Neural cell (in vitro differentiated cells): ENCODE data around the gene GPR25.

Source experiments
- EP300 ChIP-seq: fragments of 450-650 bp; conservative IDR thresholded peaks from 2 replicates; pipeline ENCODE4 v1.6.1; 2014; ENCODE audit warnings: antibody characterized with exemption, mild to moderate bottlenecking, moderate library complexity; ENCODE audit not compliant: poor library complexity, severe bottlenecking
- EZH2 ChIP-seq: fragments of 200-600, 300-800 bp; shearing (Covaris generic), sonication (generic); IDR thresholded peaks from 2 replicates; pipeline ENCODE4 v1.6.1; 2014; ENCODE audit warnings: antibody characterized with exemption, low read length, borderline replicate concordance, mild to moderate bottlenecking; ENCODE audit not compliant: insufficient read depth, poor library complexity, severe bottlenecking
- MXI1 ChIP-seq: fragments of 450-650 bp; conservative IDR thresholded peaks from 2 replicates; pipeline ENCODE4 v1.6.1; 2014; ENCODE audit warnings: antibody characterized with exemption, mild to moderate bottlenecking; ENCODE audit not compliant: poor library complexity, severe bottlenecking
- POLR2AphosphoS5 ChIP-seq: IDR thresholded peaks from 2 replicates; pipeline ENCODE4 v1.6.1; 2012
- RAD21 ChIP-seq: fragments of 450-650 bp; conservative IDR thresholded peaks from 2 replicates; pipeline ENCODE4 v1.6.1; 2014; ENCODE audit warnings: antibody characterized with exemption, mild to moderate bottlenecking, moderate library complexity
- SMC3 ChIP-seq: fragments of 450-650 bp; conservative IDR thresholded peaks from 2 replicates; pipeline ENCODE4 v1.6.1; 2014; ENCODE audit warnings: antibody characterized with exemption, mild to moderate bottlenecking, moderate library complexity; ENCODE audit not compliant: poor library complexity
- TAF1 ChIP-seq: IDR thresholded peaks from 2 replicates; pipeline ENCODE4 v1.6.1; 2012; ENCODE audit warnings: low read depth
- TF ChIP-seq, protein P1 (sequence below): fragments of 450-650 bp; IDR thresholded peaks from 2 replicates; pipeline ENCODE4 v1.5.1; 2014; ENCODE audit warnings: antibody characterized with exemption, mild to moderate bottlenecking, moderate library complexity; ENCODE audit not compliant: poor library complexity, severe bottlenecking
- TF ChIP-seq, protein P2 (sequence below): IDR thresholded peaks from 2 replicates; pipeline ENCODE4 v1.6.1; 2012; ENCODE audit warnings: borderline replicate concordance

DNA sequence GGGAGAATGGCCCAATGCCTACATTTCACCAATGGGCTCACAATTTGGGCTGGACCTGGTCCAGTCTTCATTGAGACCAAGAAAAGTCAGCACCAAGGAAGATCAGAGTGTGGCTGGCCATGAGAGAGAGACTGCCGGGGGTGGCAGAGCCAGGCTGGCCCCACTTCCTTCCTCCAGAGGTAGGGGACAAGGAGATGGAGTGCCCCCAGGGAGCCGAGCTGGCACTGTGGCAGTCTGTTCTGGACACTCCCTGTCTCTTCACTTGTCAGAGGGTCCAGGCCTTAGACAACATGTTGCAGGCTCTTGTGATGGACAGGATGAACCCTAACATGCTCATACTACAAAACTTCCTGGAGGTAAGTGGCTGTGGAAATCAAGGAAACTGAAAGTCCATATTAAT lies 49.6 kb downstream of the GPR25 start:
- TF ChIP-seq, protein P1, sequence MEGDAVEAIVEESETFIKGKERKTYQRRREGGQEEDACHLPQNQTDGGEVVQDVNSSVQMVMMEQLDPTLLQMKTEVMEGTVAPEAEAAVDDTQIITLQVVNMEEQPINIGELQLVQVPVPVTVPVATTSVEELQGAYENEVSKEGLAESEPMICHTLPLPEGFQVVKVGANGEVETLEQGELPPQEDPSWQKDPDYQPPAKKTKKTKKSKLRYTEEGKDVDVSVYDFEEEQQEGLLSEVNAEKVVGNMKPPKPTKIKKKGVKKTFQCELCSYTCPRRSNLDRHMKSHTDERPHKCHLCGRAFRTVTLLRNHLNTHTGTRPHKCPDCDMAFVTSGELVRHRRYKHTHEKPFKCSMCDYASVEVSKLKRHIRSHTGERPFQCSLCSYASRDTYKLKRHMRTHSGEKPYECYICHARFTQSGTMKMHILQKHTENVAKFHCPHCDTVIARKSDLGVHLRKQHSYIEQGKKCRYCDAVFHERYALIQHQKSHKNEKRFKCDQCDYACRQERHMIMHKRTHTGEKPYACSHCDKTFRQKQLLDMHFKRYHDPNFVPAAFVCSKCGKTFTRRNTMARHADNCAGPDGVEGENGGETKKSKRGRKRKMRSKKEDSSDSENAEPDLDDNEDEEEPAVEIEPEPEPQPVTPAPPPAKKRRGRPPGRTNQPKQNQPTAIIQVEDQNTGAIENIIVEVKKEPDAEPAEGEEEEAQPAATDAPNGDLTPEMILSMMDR, result no peak
- TF ChIP-seq POLR2AphosphoS5 (no peak), RAD21 (no peak), EP300 (no peak), TAF1 (no peak), EZH2 (no peak), SMC3 (no peak), MXI1 (no peak)
- TF ChIP-seq, protein P2, sequence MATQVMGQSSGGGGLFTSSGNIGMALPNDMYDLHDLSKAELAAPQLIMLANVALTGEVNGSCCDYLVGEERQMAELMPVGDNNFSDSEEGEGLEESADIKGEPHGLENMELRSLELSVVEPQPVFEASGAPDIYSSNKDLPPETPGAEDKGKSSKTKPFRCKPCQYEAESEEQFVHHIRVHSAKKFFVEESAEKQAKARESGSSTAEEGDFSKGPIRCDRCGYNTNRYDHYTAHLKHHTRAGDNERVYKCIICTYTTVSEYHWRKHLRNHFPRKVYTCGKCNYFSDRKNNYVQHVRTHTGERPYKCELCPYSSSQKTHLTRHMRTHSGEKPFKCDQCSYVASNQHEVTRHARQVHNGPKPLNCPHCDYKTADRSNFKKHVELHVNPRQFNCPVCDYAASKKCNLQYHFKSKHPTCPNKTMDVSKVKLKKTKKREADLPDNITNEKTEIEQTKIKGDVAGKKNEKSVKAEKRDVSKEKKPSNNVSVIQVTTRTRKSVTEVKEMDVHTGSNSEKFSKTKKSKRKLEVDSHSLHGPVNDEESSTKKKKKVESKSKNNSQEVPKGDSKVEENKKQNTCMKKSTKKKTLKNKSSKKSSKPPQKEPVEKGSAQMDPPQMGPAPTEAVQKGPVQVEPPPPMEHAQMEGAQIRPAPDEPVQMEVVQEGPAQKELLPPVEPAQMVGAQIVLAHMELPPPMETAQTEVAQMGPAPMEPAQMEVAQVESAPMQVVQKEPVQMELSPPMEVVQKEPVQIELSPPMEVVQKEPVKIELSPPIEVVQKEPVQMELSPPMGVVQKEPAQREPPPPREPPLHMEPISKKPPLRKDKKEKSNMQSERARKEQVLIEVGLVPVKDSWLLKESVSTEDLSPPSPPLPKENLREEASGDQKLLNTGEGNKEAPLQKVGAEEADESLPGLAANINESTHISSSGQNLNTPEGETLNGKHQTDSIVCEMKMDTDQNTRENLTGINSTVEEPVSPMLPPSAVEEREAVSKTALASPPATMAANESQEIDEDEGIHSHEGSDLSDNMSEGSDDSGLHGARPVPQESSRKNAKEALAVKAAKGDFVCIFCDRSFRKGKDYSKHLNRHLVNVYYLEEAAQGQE, result no peak
